ENCODE data around the gene NAMPT.

GRCh38 chr7:106309362-106309761, 24.6 kb upstream of the NAMPT start:
- TF ChIP-seq, protein P1, sequence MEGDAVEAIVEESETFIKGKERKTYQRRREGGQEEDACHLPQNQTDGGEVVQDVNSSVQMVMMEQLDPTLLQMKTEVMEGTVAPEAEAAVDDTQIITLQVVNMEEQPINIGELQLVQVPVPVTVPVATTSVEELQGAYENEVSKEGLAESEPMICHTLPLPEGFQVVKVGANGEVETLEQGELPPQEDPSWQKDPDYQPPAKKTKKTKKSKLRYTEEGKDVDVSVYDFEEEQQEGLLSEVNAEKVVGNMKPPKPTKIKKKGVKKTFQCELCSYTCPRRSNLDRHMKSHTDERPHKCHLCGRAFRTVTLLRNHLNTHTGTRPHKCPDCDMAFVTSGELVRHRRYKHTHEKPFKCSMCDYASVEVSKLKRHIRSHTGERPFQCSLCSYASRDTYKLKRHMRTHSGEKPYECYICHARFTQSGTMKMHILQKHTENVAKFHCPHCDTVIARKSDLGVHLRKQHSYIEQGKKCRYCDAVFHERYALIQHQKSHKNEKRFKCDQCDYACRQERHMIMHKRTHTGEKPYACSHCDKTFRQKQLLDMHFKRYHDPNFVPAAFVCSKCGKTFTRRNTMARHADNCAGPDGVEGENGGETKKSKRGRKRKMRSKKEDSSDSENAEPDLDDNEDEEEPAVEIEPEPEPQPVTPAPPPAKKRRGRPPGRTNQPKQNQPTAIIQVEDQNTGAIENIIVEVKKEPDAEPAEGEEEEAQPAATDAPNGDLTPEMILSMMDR (conservative IDR thresholded peaks at IDR 0.05), result no peak
- no peak for TF ChIP-seq ZFX (IDR thresholded peaks at IDR 0.05)

All from C4-2B (cell line).